A549 treated with GW870086 at 1 μM for 4 hours (cell line): ENCODE results near the gene PLA2G2E. TPM values are rescaled to one million over a fixed set of nuclear protein-coding genes. Genes with fewer than 3 reads are reported as not detected.

Experiments used
- total RNA-seq: library from RNA; stranded (reverse); fragments of 200-300 nt; extraction: Qiagen RNA extraction; gene quantifications from 5 replicates; pipeline ENCODE4 v1.2.3, GENCODE V29; 2022; ENCODE audit warnings: low read depth

PLA2G2E gene, protein sequence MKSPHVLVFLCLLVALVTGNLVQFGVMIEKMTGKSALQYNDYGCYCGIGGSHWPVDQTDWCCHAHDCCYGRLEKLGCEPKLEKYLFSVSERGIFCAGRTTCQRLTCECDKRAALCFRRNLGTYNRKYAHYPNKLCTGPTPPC
- total RNA-seq, result not detected in 5 replicates

DNA sequence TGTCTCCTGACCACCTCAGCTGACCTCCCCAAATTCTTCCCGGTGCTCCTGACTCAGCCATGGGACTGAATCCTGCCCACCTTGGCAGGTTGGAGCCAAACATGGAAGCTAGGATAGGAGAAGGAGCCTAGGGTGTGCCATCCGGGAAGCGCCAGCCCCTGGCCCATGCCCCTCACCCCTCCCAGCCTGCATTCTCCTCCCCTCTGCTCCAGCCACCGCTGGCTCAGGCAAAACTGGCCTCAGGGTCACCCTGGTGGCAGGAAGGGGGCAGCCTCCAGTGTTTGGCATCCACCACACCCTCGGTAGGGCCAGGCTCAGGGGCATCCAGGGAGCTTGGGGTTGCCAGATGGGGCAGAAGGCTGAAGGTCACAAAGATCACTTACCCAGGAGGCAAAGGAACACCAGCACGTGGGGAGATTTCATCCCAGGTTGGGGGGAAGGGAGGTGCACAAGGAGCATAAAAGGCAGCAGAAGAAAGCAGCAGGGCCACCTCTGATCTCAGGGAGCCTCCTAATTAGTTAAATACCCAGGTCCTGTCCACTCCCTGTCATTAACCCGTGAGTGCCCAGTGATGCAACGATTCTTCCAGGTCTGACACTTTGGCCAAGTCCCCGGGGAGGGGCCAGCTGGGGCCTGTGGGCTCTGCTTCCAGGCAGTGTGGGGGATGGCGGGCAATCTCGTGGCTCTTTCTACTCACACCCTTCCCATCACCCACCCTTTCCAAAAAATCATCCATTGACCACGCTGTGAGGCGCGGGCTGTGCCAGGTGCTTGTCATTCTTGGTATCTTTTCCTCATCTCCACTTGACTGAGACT, at the start of gene PLA2G2E:
Gene PLA2G2E, minus strand, starts transcription at position 481 of the 816 bp plus-strand sequence. Its CDS starts 58 bp downstream, at position 423.

DNA sequence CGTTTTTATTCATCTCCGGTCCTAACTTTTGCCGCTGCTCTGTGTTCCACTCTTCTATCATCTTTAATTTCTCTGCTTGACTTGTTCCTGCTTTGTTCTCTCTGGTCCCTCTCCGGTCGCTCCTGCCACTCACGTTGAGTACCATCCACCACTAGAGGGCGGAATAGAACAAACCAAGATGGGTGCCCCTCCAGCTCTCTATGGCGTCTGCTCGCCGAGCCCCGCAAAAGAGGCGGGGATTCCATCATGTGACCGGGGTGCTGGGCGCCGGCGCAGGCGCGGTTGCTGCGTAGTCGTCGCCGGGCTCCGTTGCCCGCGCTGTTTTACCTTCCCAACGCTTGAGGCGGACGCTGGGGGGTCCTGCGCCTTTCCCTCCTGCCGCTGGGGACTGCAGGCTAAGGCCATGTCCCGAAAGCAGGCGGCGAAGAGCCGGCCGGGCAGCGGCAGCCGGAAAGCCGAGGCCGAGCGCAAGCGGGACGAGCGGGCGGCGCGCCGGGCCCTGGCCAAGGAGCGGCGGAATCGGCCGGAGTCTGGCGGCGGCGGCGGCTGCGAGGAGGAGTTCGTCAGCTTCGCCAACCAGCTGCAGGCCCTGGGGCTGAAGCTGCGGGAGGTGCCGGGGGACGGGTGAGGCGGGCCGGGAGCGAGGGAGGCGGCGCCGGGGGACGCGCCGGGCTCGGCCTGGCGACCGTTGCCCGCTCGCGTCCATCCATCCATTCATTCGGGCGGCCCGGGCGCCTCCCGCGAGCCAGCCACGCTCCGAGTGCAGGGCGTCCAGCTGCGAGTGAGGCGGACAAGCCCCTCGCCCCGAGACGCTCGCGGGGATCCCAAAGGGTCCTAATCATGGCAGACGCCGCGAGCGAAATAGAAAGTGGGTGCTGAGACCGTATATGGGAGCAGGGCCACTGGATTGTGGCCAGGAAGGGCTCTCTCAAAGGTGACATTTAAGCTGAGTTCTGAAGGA, 41.0 kb downstream of the PLA2G2E start, which contains the start of gene OTUD3:
Gene OTUD3, plus strand, starts transcription at position 285 of the 961 bp plus-strand sequence. Its CDS starts 119 bp downstream, at position 404.

Other genes starting within 250 kb of the PLA2G2E start
- gene TMCO4, start 123.7 kb downstream of the PLA2G2E start, total RNA-seq, result 5.3 to 8.1 TPM (median 7.2 TPM) in 5 replicates
- gene RNF186, start 108.3 kb downstream of the PLA2G2E start, total RNA-seq, result not detected in 5 replicates
- gene OTUD3, start 41.2 kb downstream of the PLA2G2E start, total RNA-seq, result 2.2 to 3.1 TPM (median 2.7 TPM) in 5 replicates
- not detected in 5 replicates for gene PLA2G2A, start 56.0 kb upstream of the PLA2G2E start, total RNA-seq
- not detected in 5 replicates for gene PLA2G5, start 146.6 kb upstream of the PLA2G2E start, total RNA-seq
- gene PLA2G2D, start 195.9 kb upstream of the PLA2G2E start, total RNA-seq, result not detected in 5 replicates
- not detected in 5 replicates for gene PLA2G2F, start 215.7 kb upstream of the PLA2G2E start, total RNA-seq